AG09309 (cell line): Measurements from ENCODE around the gene WDR47.
"Not testable (repeated sequence)": the region's sequence is repeated elsewhere in the genome, so short reads cannot be mapped to it uniquely, and the experiment has no call there.

Source experiments
- DNase-seq: peaks from one replicate; pipeline ENCODE4 v3.0.0-alpha.2; 2010; ENCODE audit warnings: low read depth
- H3K4me3 ChIP-seq: 2 replicates; pipeline ENCODE4 v1.5.1; 2011; ENCODE audit warnings: mild to moderate bottlenecking, low read depth, low read length, moderate library complexity; ENCODE audit not compliant: control insufficient read depth
- TF ChIP-seq, protein P1 (sequence below): IDR thresholded peaks from 2 replicates; pipeline ENCODE4 v1.5.1; 2011; ENCODE audit warnings: mild to moderate bottlenecking, low read depth, low read length, inconsistent platforms; ENCODE audit not compliant: insufficient read depth, control insufficient read depth; ENCODE audit errors: missing control alignments

Gene WDR47

GRCh38 chr1:109069294-109069693 lies 27.4 kb upstream of the WDR47 start:
- DNase-seq = no peak
- TF ChIP-seq, protein P1, sequence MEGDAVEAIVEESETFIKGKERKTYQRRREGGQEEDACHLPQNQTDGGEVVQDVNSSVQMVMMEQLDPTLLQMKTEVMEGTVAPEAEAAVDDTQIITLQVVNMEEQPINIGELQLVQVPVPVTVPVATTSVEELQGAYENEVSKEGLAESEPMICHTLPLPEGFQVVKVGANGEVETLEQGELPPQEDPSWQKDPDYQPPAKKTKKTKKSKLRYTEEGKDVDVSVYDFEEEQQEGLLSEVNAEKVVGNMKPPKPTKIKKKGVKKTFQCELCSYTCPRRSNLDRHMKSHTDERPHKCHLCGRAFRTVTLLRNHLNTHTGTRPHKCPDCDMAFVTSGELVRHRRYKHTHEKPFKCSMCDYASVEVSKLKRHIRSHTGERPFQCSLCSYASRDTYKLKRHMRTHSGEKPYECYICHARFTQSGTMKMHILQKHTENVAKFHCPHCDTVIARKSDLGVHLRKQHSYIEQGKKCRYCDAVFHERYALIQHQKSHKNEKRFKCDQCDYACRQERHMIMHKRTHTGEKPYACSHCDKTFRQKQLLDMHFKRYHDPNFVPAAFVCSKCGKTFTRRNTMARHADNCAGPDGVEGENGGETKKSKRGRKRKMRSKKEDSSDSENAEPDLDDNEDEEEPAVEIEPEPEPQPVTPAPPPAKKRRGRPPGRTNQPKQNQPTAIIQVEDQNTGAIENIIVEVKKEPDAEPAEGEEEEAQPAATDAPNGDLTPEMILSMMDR = no peak
- H3K4me3 ChIP-seq = no peak overlapping the region

- DNase-seq = no peak
- no peak overlapping the region for H3K4me3 ChIP-seq
- TF ChIP-seq, protein P1 = no peak
These were observed 26.0 kb upstream of the WDR47 start for GRCh38 chr1:109067883-109068282.

GRCh38 chr1:109065137-109065536 lies 23.2 kb upstream of the WDR47 start:
- TF ChIP-seq, protein P1 = no peak
- no peak for DNase-seq
- no peak overlapping the region for H3K4me3 ChIP-seq

GRCh38 chr1:109061183-109061582 lies 19.3 kb upstream of the WDR47 start:
- no peak for DNase-seq
- no peak overlapping the region for H3K4me3 ChIP-seq
- TF ChIP-seq, protein P1 = no peak

DNA sequence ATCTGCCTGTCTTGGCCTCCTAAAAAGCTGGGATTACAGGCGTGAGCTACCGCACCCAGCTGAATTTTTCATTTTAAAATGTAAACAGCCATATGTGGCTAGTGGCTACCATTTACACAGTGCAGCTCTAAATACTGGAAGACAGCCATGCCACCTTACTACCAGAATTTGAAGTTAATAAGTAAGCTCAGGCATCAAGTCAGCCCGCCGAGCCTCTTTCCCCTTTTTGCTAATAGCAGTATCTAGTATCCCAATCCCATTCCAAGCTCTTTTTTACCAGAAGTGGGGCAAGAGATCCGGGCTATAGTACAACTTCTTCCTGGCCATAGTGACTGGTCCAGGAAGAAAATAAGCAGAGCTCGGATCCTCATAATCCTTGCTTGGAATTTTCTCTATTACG lies 18.8 kb upstream of the WDR47 start:
- DNase-seq = no peak
- TF ChIP-seq, protein P1 = no peak
- H3K4me3 ChIP-seq = no peak overlapping the region

DNA sequence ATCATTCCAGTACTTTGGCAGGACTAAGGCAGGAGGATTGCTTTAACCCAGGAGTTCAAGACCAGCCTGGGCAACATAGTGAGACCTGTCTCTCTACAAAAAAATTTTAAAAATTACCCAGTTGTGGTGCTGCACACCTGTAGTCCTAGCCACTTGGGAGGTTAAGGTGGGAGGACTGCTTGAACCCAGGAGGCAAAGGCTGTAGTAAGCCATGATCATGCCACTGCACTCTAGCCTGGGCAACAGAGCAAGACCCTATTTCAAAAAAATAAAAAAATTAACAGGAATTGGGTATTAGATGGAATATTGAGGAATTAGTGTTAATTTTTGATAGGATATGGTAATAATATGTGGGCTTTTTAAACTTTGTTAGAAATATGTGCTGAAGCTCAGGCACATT lies 17.1 kb upstream of the WDR47 start:
- no peak overlapping the region for H3K4me3 ChIP-seq
- TF ChIP-seq, protein P1 = no peak
- DNase-seq = no peak

DNA sequence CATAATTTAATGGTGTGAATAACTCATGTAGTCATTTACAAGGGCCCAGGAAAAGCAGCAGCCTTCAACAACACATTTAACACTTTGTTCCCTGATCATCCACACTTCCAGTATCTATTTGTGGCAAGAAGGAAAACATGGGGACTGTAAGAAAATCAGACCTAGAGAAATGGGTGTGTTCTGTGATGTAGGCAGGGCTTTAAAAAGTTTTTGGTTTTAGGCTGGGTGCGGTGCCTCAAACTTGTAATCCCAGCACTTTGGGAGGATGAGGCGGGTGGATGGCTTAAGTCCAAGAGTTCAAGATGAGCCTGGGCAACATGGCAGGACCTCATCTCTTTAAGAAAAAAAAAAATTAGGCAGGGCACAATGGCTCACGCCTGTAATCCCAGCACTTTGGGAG lies 14.2 kb upstream of the WDR47 start:
- H3K4me3 ChIP-seq = no peak overlapping the region
- DNase-seq = no peak
- TF ChIP-seq, protein P1 = no peak

- not testable (repeated sequence) for H3K4me3 ChIP-seq, DNase-seq
These were observed 10.2 kb upstream of the WDR47 start for GRCh38 chr1:109052145-109052544.
